ENCODE results near the gene GRSF1. TPM values are rescaled to one million over a fixed set of nuclear protein-coding genes. Genes with fewer than 3 reads are reported as not detected.

Gene GRSF1
- total RNA-seq, 1 experiment from 2014 or later = 69.3 TPM

- peaks cover 61% of the 10 kb centered on the region for H3K36me3 Mint-ChIP-seq (ENCODE audit: insufficient read depth, unreplicated experiment)
- CTCF ChIA-PET = interaction anchor here (0.7 kb wide), 1 partner anchor 139 kb away, joined by 4 read pairs; no protein-coding TSS in a partner anchor
- POLR2A ChIA-PET = no interaction called here
- no peaks in the 10 kb centered on the region for H3K27me3 Mint-ChIP-seq (ENCODE audit: insufficient read depth, unreplicated experiment)
- DNase-seq (ENCODE audit: unreplicated experiment) = no peak
- no peak for TF ChIP-seq CTCF (IDR thresholded peaks at IDR 0.05; ENCODE audit: unreplicated experiment)
- H3K4me3 Mint-ChIP-seq (ENCODE audit: unreplicated experiment) = no peak overlapping the region
- H3K4me1 Mint-ChIP-seq (ENCODE audit: insufficient read depth, unreplicated experiment) = no peaks in the 10 kb centered on the region
- H3K27ac Mint-ChIP-seq (ENCODE audit: low read depth, unreplicated experiment) = no peak overlapping the region
- intact Hi-C loops (cut with micrococcal nuclease) = no loop called here
- no TSS peak for BruUV-seq (replicated peaks)
- no peaks in the 10 kb centered on the region for H3K9me3 Mint-ChIP-seq (ENCODE audit: unreplicated experiment)
Observed at GRCh38 chr4:70788733-70789132, 51.0 kb downstream of the GRSF1 start.

GRCh38 chr4:70787496-70787895, 52.2 kb downstream of the GRSF1 start:
- Mint-ChIP-seq H3K36me3 (ENCODE audit: insufficient read depth, unreplicated experiment) (peaks cover 67% of the 10 kb centered on the region), H3K4me3 (ENCODE audit: unreplicated experiment) (no peak overlapping the region), H3K27ac (ENCODE audit: low read depth, unreplicated experiment) (no peak overlapping the region), H3K4me1 (ENCODE audit: insufficient read depth, unreplicated experiment) (no peaks in the 10 kb centered on the region), H3K27me3 (ENCODE audit: insufficient read depth, unreplicated experiment) (no peaks in the 10 kb centered on the region), H3K9me3 (ENCODE audit: unreplicated experiment) (no peaks in the 10 kb centered on the region)
- intact Hi-C loops (cut with micrococcal nuclease) = no loop called here
- TF ChIP-seq CTCF (IDR thresholded peaks at IDR 0.05; ENCODE audit: unreplicated experiment) = no peak
- POLR2A ChIA-PET = no interaction called here
- no peak for DNase-seq (ENCODE audit: unreplicated experiment)
- no TSS peak for BruUV-seq (replicated peaks)
- CTCF ChIA-PET = interaction anchor here (0.6 kb wide), 1 partner anchor 618 kb away, joined by 4 read pairs; no protein-coding TSS in a partner anchor

GRCh38 chr4:70783096-70783495, 56.6 kb downstream of the GRSF1 start:
- Mint-ChIP-seq H3K9me3 (ENCODE audit: unreplicated experiment) (no peaks in the 10 kb centered on the region), H3K4me3 (ENCODE audit: unreplicated experiment) (no peak overlapping the region), H3K27ac (ENCODE audit: low read depth, unreplicated experiment) (no peak overlapping the region), H3K4me1 (ENCODE audit: insufficient read depth, unreplicated experiment) (no peaks in the 10 kb centered on the region), H3K36me3 (ENCODE audit: insufficient read depth, unreplicated experiment) (peaks cover 75% of the 10 kb centered on the region), H3K27me3 (ENCODE audit: insufficient read depth, unreplicated experiment) (no peaks in the 10 kb centered on the region)
- ChIA-PET POLR2A (interaction anchor here (0.7 to 1.6 kb wide), 2 partner anchors 49 to 94 kb away, joined by 3 read pairs; partner anchors contain the start of gene UTP3), CTCF (no interaction called here)
- no TSS peak for BruUV-seq (replicated peaks)
- TF ChIP-seq CTCF (IDR thresholded peaks at IDR 0.05; ENCODE audit: unreplicated experiment) = no peak
- no peak for DNase-seq (ENCODE audit: unreplicated experiment)
- intact Hi-C loops (cut with micrococcal nuclease) = no loop called here

GRCh38 chr4:70778888-70779422, 60.7 kb downstream of the GRSF1 start:
- DNase-seq (ENCODE audit: unreplicated experiment) = no peak
- CTCF ChIA-PET = no interaction called here
- POLR2A ChIA-PET = no interaction called here
- TF ChIP-seq CTCF (IDR thresholded peaks at IDR 0.05; ENCODE audit: unreplicated experiment) = no peak
- intact Hi-C loops (cut with micrococcal nuclease) = no loop called here
- peaks cover 57% of the 10 kb centered on the region for H3K36me3 Mint-ChIP-seq (ENCODE audit: insufficient read depth, unreplicated experiment)
- H3K27ac Mint-ChIP-seq (ENCODE audit: low read depth, unreplicated experiment) = no peak overlapping the region
- H3K4me3 Mint-ChIP-seq (ENCODE audit: unreplicated experiment) = no peak overlapping the region
- no TSS peak for BruUV-seq (replicated peaks)
- H3K27me3 Mint-ChIP-seq (ENCODE audit: insufficient read depth, unreplicated experiment) = no peaks in the 10 kb centered on the region
- H3K9me3 Mint-ChIP-seq (ENCODE audit: unreplicated experiment) = no peaks in the 10 kb centered on the region
- no peaks in the 10 kb centered on the region for H3K4me1 Mint-ChIP-seq (ENCODE audit: insufficient read depth, unreplicated experiment)

Data from MCF 10A (cell line).